K562 (cell line): Measurements from ENCODE around the gene TNNT1. TPM values are rescaled to one million over a fixed set of nuclear protein-coding genes. Genes with fewer than 3 reads are reported as not detected.

Experiments
- ATAC-seq: fragments of 200-7000 bp; cut with Tn5 transposase; 3 replicates; pipeline ENCODE4 v1.9.1; 2020; ENCODE audit warnings: moderate library complexity
- BruUV-seq: library from RNA; stranded (reverse); fragments of 400-500 nt; replicated peaks from 2 replicates; lab custom pipeline; 2021; lab: Mats Ljungman, UMichigan
- CTCF ChIA-PET: fragments of 300-600 bp; formaldehyde crosslinking; extraction: SDS; loops from one replicate; lab custom pipeline; 2021; ENCODE audit warnings: low intra/inter-chr PET ratio; lab: Yijun Ruan, JAX
- POLR2A ChIA-PET: fragments of 300-600, 350-650 bp; sonication (Branson Sonifier 250); formaldehyde crosslinking; extraction: SDS; loops from one replicate; lab custom pipeline; 2021; ENCODE audit warnings: antibody characterized with exemption, inconsistent platforms; lab: Yijun Ruan, JAX
- DNase-seq, 4 experiments: peaks; one replicate each; pipeline versions ENCODE4 v3.0.0 to v3.0.0-alpha.2; 2011 to 2018; ENCODE audit warnings: low spot score in 3 of 4, mixed read lengths in 3 of 4; ENCODE audit errors: extremely low read depth in 1 of 4
- FAIRE-seq: peaks from 2 replicates; lab custom pipeline; 2011; peaks lifted over from hg19 to GRCh38; lab: Jason Lieb, UNC
- H2AFZ ChIP-seq: 2 replicates; pipeline ENCODE4 v1.6.0; 2011; ENCODE audit warnings: low read depth, low read length, control low read depth, inconsistent platforms
- H3K27ac ChIP-seq: fragments of 200-600 bp; 3 replicates; pipeline ENCODE4 v1.8.0; 2011; ENCODE audit warnings: low read depth, mild to moderate bottlenecking, control low read depth, inconsistent platforms, low read length, moderate library complexity, mixed read lengths; ENCODE audit errors: extremely low read depth
- H3K27me3 ChIP-seq, 2 experiments: fragments of 300-600 bp in 1 of 2; 2 replicates in 1 of 2; 3 replicates in 1 of 2; pipeline versions ENCODE4 v1.6.0 to v1.8.0; 2011; ENCODE audit warnings: inconsistent platforms in 2 of 2, low read length in 2 of 2, mild to moderate bottlenecking in 1 of 2, mixed read lengths in 1 of 2, moderate library complexity in 1 of 2; ENCODE audit not compliant: control insufficient read depth in 2 of 2, insufficient read depth in 2 of 2
- H3K36me3 ChIP-seq: fragments of 300-600 bp; 3 replicates; pipeline ENCODE4 v1.8.0; 2011; ENCODE audit warnings: mild to moderate bottlenecking, low read length, inconsistent platforms; ENCODE audit not compliant: control insufficient read depth, insufficient read depth
- H3K4me1 ChIP-seq, 2 experiments: fragments of 200-600 bp in 1 of 2; replicated peaks in 1 of 2; 2 replicates in 1 of 2; 3 replicates in 1 of 2; pipeline versions ENCODE4 v1.5.1 to v1.8.0; 2011; ENCODE audit warnings: inconsistent platforms in 2 of 2, low read length in 2 of 2, mild to moderate bottlenecking in 1 of 2, mixed read lengths in 1 of 2, moderate library complexity in 1 of 2; ENCODE audit not compliant: control insufficient read depth in 2 of 2, insufficient read depth in 2 of 2
- H3K4me2 ChIP-seq: 2 replicates; pipeline ENCODE4 v1.6.1; 2011; ENCODE audit warnings: low read length, control low read depth, inconsistent platforms, mixed read lengths; ENCODE audit not compliant: insufficient read depth
- H3K4me3 ChIP-seq: fragments of 200-600 bp; sonication (generic), shearing (Covaris generic); 2 replicates; pipeline ENCODE4 v1.5.1; 2016; ENCODE audit warnings: control low read depth, inconsistent platforms
- H3K79me2 ChIP-seq: fragments of 200-600 bp; 3 replicates; pipeline ENCODE4 v1.8.0; 2011; ENCODE audit warnings: low read length, inconsistent platforms; ENCODE audit not compliant: control insufficient read depth, insufficient read depth
- H3K9ac ChIP-seq, 2 experiments: 2 replicates each; pipeline versions ENCODE4 v1.6.0 to v1.6.1; 2011; ENCODE audit warnings: low read depth in 2 of 2, low read length in 2 of 2, control low read depth in 1 of 2, inconsistent platforms in 1 of 2, mild to moderate bottlenecking in 1 of 2, mixed read lengths in 1 of 2; ENCODE audit not compliant: insufficient read depth in 1 of 2
- H3K9me1 ChIP-seq: one replicate; pipeline ENCODE4 v1.6.0; 2011; ENCODE audit warnings: inconsistent platforms, mild to moderate bottlenecking, low read length, moderate library complexity; ENCODE audit not compliant: control insufficient read depth, insufficient read depth
- H3K9me3 ChIP-seq: replicated peaks from 2 replicates; pipeline ENCODE4 v1.5.1; 2011; ENCODE audit warnings: low read depth, low read length, inconsistent platforms; ENCODE audit not compliant: control insufficient read depth, insufficient read depth
- H4K20me1 ChIP-seq: replicated peaks from 2 replicates; pipeline ENCODE4 v1.6.1; 2011; ENCODE audit warnings: low read length, inconsistent platforms, mixed read lengths; ENCODE audit not compliant: control insufficient read depth, insufficient read depth
- FOXK1 ChIP-seq: sonication (generic); formaldehyde crosslinking; IDR thresholded peaks from 2 replicates; pipeline ENCODE4 v1.8.0; 2022; ENCODE audit warnings: missing genetic modification reagents, mild to moderate bottlenecking, borderline replicate concordance
- MITF ChIP-seq: IDR thresholded peaks from 2 replicates; pipeline ENCODE4 v1.6.1; 2014; ENCODE audit warnings: antibody characterized with exemption
- MYC ChIP-seq, 2 experiments: fragments of 250-450 bp in 1 of 2; sonication (Bioruptor Pico) in 1 of 2; IDR thresholded peaks; 2 replicates each; pipeline versions ENCODE4 v1.5.1 to v1.6.1; 2012 to 2021; ENCODE audit warnings: low read depth in 2 of 2, borderline replicate concordance in 1 of 2, improper control_type of control experiment in 1 of 2, low read length in 1 of 2, mild to moderate bottlenecking in 1 of 2, moderate library complexity in 1 of 2
- PKNOX1 ChIP-seq: fragments of 450-650 bp; IDR thresholded peaks from 2 replicates; pipeline ENCODE4 v1.6.1; 2016
- POLR2AphosphoS2 ChIP-seq: IDR thresholded peaks from 2 replicates; pipeline ENCODE4 v1.6.1; 2012; ENCODE audit warnings: low read length, improper control_type of control experiment
- RBM17 ChIP-seq: fragments of 200-400 bp; formaldehyde crosslinking; IDR thresholded peaks from 2 replicates; pipeline ENCODE4 v1.6.1; 2017; ENCODE audit warnings: low read depth, mild to moderate bottlenecking, low read length, borderline replicate concordance
- SIRT6 ChIP-seq: IDR thresholded peaks from one replicate; pipeline ENCODE4 v1.6.1; 2012; ENCODE audit warnings: low read depth, mild to moderate bottlenecking, control low read depth, inconsistent platforms, low read length, moderate library complexity
- TAF1 ChIP-seq: IDR thresholded peaks from 2 replicates; pipeline ENCODE4 v1.6.1; 2011; ENCODE audit warnings: mild to moderate bottlenecking, low read length, moderate library complexity; ENCODE audit not compliant: insufficient read depth, control insufficient read depth, severe bottlenecking; ENCODE audit errors: extremely low read depth
- ZNF3 ChIP-seq: fragments of 250-450 bp; sonication (Bioruptor Pico); IDR thresholded peaks from 2 replicates; pipeline ENCODE4 v1.5.0; 2021; ENCODE audit warnings: mild to moderate bottlenecking, moderate library complexity
- WGBS: fragments of 100-300 bp; shearing (Covaris generic); methylation state at CpG from one replicate; pipeline ENCODE4 v1.1.6; 2016; ENCODE audit warnings: low coverage, mixed read lengths; ENCODE audit not compliant: insufficient coverage; ENCODE audit errors: missing lambda C conversion rate; 5-methylcytosine and 5-hydroxymethylcytosine counted together
- in situ Hi-C: fragments of 300-500 bp; cut with MboI; formaldehyde crosslinking; loops from 4 replicates; pipeline ENCODE4 v1.15.0; 2018; ENCODE audit warnings: inconsistent platforms, mixed read lengths
- intact Hi-C: fragments of 100-400 bp; cut with micrococcal nuclease; formaldehyde crosslinking; loops from 2 replicates; pipeline ENCODE4 v1.14.2; 2022
- polyA plus RNA-seq, 8 experiments: library from polyadenylated mRNA; depleted of rRNA in 4 of 8; stranded (reverse) in 5 of 8; unstranded in 3 of 8; fragments of >200 nt; fragmentation: Nextera tagmentation in 2 of 8; fragmentation: Illumina TruSeq in 1 of 8; extraction: Ambion mirVana in 2 of 8; extraction: Trizol in 1 of 8; gene quantifications; 2 replicates each; pipeline versions ENCODE4 v1.2.1 to v1.2.3, GENCODE V29; 2011 to 2014; ENCODE audit warnings: inconsistent platforms in 1 of 8, missing spikeins in 1 of 8
- total RNA-seq, 7 experiments: library from RNA; depleted of rRNA in 6 of 7; stranded (reverse); fragments of >200 nt in 6 of 7; fragmentation: Illumina TruSeq in 2 of 7; extraction: Trizol in 2 of 7; gene quantifications; 2 replicates each; pipeline versions ENCODE4 v1.2.1 to v1.2.3, GENCODE V29; 2011 to 2021; ENCODE audit warnings: low replicate concordance in 1 of 7
- TF ChIP-seq, protein P1 (sequence below), 2 experiments: fragments of 450-650 bp; conservative IDR thresholded peaks; 2 replicates each; pipeline ENCODE4 v1.6.1; 2017; ENCODE audit warnings: mild to moderate bottlenecking in 2 of 2, moderate library complexity in 2 of 2
- TF ChIP-seq, protein P2 (sequence below): fragments of 250-450 bp; sonication (Bioruptor Pico); IDR thresholded peaks from 2 replicates; pipeline ENCODE4 v1.5.0; 2021; ENCODE audit warnings: mild to moderate bottlenecking, borderline replicate concordance

The TNNT1 gene
- total and polyA plus RNA-seq, 9 of the 15 experiments (the other 6 are each of a cell fraction or from before 2014, with no cell fraction given), result 31.8 to 390 (median 227) TPM

DNA sequence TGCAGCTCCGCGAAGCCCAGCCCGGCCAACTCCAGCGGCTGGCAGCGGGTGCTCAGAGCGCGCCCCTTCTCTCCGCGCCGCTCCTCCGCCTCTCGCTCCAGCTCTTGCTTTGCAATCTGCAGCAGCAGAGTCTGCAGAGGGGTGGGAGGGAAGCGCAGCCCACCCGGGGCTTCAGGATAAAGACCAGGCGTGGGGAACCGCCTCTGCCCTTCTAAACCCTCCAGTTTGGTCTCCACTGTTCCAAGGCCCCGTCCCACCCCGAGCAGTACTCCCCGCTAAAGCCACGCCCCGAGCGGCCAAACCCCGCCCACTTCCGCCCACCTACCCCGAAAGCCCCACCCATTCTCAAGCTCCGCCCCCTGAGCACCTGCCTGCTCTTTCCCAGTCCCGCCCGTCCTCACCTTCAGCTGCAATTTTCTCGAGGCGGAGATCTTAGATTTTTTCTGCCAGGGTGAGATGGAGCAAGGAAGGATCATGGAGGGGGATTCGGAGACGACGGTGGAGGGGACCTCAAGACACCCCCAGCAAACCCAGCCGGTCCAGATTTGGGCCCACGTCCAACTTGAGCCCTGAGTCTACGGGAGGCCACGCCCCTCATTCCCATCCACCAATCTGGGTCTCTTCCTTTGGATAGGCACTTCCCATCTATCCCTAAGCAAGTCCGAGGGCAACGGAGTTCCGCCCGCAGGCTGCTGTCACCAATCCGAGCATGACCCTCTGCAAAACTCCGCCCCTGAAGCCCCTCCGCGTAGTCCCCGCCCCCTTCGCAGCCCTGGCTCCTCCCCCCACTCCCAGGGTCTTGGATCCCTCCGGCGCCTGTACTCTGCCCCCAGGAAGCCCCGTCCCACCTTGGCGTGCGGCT is 7.4 kb upstream of the TNNT1 start:
- intact Hi-C loops (loop anchor here (10.0 kb wide), 1 partner anchor 348 kb away; no protein-coding TSS in a partner anchor), in situ Hi-C loops (loop anchor here (25.0 kb wide), 1 partner anchor 981 kb away; the partner anchor contains the start of gene ZNF444)
- peaks cover 39 to 66% of the 10 kb centered on the region in 2 experiments for H3K4me1 ChIP-seq
- no peaks in the 10 kb centered on the region for H3K9me1 ChIP-seq
- H3K4me2 ChIP-seq, result peak overlapping the region; percentile 77
- H3K27ac ChIP-seq, result peak overlapping the region; percentile 69
- H3K79me2 ChIP-seq, result peaks cover 14% of the 10 kb centered on the region
- under 1% methylated on average over 39 of the region's 52 CpGs for WGBS
- H3K27me3 ChIP-seq, result no peaks in the 10 kb centered on the region
- peak overlapping the region; percentile 67 to 94 for H3K9ac ChIP-seq
- peak; percentile 73 for FAIRE-seq
- BruUV-seq, result no TSS peak
- peak; percentile 91 to 97 (median 93) for DNase-seq
- H4K20me1 ChIP-seq, result no peaks in the 10 kb centered on the region
- ATAC-seq, result peak; percentile 70
- H3K36me3 ChIP-seq, result peaks cover 18% of the 10 kb centered on the region; the same call in 2 of the 3 replicates
- ChIA-PET CTCF (interaction anchor here (1.2 kb wide), 1 partner anchor 10 kb away, joined by 4 read pairs; no protein-coding TSS in a partner anchor), POLR2A (interaction anchor here (0.5 to 1.3 kb wide), 4 partner anchors 10 to 341 kb away, joined by 3 to 7 read pairs (median 3); no protein-coding TSS in a partner anchor)
- peak overlapping the region; percentile 63 for H2AFZ ChIP-seq
- H3K4me3 ChIP-seq, result peak overlapping the region; percentile 56
- H3K9me3 ChIP-seq, result no peaks in the 10 kb centered on the region; the same call in 1 of the 2 replicates
- TF ChIP-seq RBM17 (no peak), SIRT6 (no peak), POLR2AphosphoS2 (no peak), MYC (IDR thresholded peaks at IDR 0.05; ENCODE audit: low read depth, low read length) (peak; percentile 38), MYC (CRISPR knock-in tag; IDR thresholded peaks at IDR 0.05; ENCODE audit: borderline replicate concordance, low read depth) (no peak), MITF (no peak), PKNOX1 (peak; percentile 81), TAF1 (no peak), FOXK1 (CRISPR knock-in tag) (no peak), ZNF3 (CRISPR knock-in tag) (no peak)
- TF ChIP-seq, protein P1, sequence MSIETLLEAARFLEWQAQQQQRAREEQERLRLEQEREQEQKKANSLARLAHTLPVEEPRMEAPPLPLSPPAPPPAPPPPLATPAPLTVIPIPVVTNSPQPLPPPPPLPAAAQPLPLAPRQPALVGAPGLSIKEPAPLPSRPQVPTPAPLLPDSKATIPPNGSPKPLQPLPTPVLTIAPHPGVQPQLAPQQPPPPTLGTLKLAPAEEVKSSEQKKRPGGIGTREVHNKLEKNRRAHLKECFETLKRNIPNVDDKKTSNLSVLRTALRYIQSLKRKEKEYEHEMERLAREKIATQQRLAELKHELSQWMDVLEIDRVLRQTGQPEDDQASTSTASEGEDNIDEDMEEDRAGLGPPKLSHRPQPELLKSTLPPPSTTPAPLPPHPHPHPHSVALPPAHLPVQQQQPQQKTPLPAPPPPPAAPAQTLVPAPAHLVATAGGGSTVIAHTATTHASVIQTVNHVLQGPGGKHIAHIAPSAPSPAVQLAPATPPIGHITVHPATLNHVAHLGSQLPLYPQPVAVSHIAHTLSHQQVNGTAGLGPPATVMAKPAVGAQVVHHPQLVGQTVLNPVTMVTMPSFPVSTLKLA (conservative IDR thresholded peaks at IDR 0.05), result 0 out of 4 replicates have a peak, but pooled peaks of 1 of the 2 experiments have one; percentile 22
- TF ChIP-seq, protein P2, sequence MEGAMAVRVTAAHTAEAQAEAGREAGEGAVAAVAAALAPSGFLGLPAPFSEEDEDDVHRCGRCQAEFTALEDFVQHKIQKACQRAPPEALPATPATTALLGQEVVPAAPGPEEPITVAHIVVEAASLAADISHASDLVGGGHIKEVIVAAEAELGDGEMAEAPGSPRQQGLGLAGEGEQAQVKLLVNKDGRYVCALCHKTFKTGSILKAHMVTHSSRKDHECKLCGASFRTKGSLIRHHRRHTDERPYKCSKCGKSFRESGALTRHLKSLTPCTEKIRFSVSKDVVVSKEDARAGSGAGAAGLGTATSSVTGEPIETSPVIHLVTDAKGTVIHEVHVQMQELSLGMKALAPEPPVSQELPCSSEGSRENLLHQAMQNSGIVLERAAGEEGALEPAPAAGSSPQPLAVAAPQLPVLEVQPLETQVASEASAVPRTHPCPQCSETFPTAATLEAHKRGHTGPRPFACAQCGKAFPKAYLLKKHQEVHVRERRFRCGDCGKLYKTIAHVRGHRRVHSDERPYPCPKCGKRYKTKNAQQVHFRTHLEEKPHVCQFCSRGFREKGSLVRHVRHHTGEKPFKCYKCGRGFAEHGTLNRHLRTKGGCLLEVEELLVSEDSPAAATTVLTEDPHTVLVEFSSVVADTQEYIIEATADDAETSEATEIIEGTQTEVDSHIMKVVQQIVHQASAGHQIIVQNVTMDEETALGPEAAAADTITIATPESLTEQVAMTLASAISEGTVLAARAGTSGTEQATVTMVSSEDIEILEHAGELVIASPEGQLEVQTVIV (CRISPR knock-in tag), result no peak
